Lower leg skin (tissue), 4 donors: ENCODE results near the gene ZNF644. TPM values are rescaled to one million over a fixed set of nuclear protein-coding genes. Genes with fewer than 3 reads are reported as not detected.

ENCODE experiments used
- DNase-seq, 2 donors: peaks; one replicate each; pipeline ENCODE4 v3.0.0-alpha.2; 2019; ENCODE audit warnings: low spot score in 2 of 2
- H3K4me3 ChIP-seq: fragments of 200-600 bp; sonication (generic); 2 replicates; pipeline ENCODE4 v1.5.1; 2017; ENCODE audit warnings: mild to moderate bottlenecking, low read depth; ENCODE audit not compliant: poor library complexity, severe bottlenecking
- POLR2A ChIP-seq, 2 donors: fragments of 450-650 bp; IDR thresholded peaks; one replicate each; pipeline ENCODE4 v1.6.1; 2016 to 2017; ENCODE audit warnings: antibody characterized with exemption in 2 of 2, mild to moderate bottlenecking in 1 of 2, moderate library complexity in 1 of 2
- WGBS, 2 donors: methylation state at CpG; one replicate each; pipeline ENCODE4 v1.1.5; 2018; 5-methylcytosine and 5-hydroxymethylcytosine counted together
- intact Hi-C: fragments of 100-400 bp; cut with DNase I; formaldehyde crosslinking; loops from one replicate; pipeline ENCODE4 v1.15.0; 2023; ENCODE audit warnings: low total_unique reads
- total RNA-seq, 4 donors: library from RNA; depleted of rRNA; stranded (reverse); fragments of >200 nt; gene quantifications; one replicate each; pipeline ENCODE4 v1.1.0, GENCODE V29; 2016
- TF ChIP-seq, protein P1 (sequence below), 3 donors: fragments of 450-650 bp; IDR thresholded peaks; one replicate each; pipeline ENCODE4 v1.5.1; 2016; ENCODE audit warnings: antibody characterized with exemption in 3 of 3, mild to moderate bottlenecking in 3 of 3, moderate library complexity in 2 of 3

The ZNF644 gene
- total RNA-seq, 4 donors from 2014 or later, result 28.0 to 57.1 (median 39.4) TPM

GRCh38 chr1:91038582-91038981 is 16.7 kb upstream of the ZNF644 start:
- intact Hi-C loops, result no loop called here
- no peak for DNase-seq
- H3K4me3 ChIP-seq, result no peak overlapping the region
- no peak for TF ChIP-seq POLR2A (IDR thresholded peaks at IDR 0.05)
- TF ChIP-seq, protein P1, sequence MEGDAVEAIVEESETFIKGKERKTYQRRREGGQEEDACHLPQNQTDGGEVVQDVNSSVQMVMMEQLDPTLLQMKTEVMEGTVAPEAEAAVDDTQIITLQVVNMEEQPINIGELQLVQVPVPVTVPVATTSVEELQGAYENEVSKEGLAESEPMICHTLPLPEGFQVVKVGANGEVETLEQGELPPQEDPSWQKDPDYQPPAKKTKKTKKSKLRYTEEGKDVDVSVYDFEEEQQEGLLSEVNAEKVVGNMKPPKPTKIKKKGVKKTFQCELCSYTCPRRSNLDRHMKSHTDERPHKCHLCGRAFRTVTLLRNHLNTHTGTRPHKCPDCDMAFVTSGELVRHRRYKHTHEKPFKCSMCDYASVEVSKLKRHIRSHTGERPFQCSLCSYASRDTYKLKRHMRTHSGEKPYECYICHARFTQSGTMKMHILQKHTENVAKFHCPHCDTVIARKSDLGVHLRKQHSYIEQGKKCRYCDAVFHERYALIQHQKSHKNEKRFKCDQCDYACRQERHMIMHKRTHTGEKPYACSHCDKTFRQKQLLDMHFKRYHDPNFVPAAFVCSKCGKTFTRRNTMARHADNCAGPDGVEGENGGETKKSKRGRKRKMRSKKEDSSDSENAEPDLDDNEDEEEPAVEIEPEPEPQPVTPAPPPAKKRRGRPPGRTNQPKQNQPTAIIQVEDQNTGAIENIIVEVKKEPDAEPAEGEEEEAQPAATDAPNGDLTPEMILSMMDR (IDR thresholded peaks at IDR 0.05), result no peak
- WGBS, 2 donors, result 94 to 96% methylated on average over 5 of the region's 5 CpGs

- no peak overlapping the region for H3K4me3 ChIP-seq
- 78 to 81% methylated on average over 4 of the region's 4 CpGs for WGBS, 2 donors
- TF ChIP-seq, protein P1 (IDR thresholded peaks at IDR 0.05), result no peak
- TF ChIP-seq POLR2A (IDR thresholded peaks at IDR 0.05), result no peak
- intact Hi-C loops, result no loop called here
- no peak for DNase-seq
Observed at GRCh38 chr1:91036894-91037829, 15.3 kb upstream of the ZNF644 start.

GRCh38 chr1:91032349-91032748 is 10.5 kb upstream of the ZNF644 start:
- no peak overlapping the region for H3K4me3 ChIP-seq
- TF ChIP-seq, protein P1 (IDR thresholded peaks at IDR 0.05), result no peak
- no peak for TF ChIP-seq POLR2A (IDR thresholded peaks at IDR 0.05)
- intact Hi-C loops, result no loop called here
- no peak for DNase-seq

DNA sequence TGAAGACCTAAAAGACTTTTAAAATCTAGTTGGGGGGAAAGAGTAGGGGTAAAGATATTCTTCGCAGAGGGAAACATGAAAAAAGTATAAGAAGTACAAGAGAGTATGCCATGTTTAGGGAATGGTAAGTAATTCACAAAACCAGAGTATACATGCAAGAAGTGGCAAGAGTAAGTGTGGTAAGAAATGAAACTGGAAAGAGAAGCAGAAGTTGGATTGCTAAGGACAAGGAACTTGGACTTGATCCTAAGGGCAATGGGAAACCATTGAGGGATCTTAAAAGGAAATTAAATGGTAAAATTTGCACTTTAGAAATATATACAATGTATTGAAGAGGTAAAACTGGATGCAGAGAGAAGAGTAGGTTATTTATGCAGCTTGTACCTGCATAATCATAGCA is 9.2 kb upstream of the ZNF644 start:
- no peak for TF ChIP-seq POLR2A (IDR thresholded peaks at IDR 0.05)
- TF ChIP-seq, protein P1 (IDR thresholded peaks at IDR 0.05), result no peak
- WGBS, 2 donors, result 90 to 92% methylated on average over 1 of the region's 1 CpG
- DNase-seq, result no peak
- H3K4me3 ChIP-seq, result no peak overlapping the region
- intact Hi-C loops, result no loop called here

- no peak overlapping the region for H3K4me3 ChIP-seq
- 55 to 90% methylated on average over 1 of the region's 1 CpG for WGBS, 2 donors
- no peak for DNase-seq
- intact Hi-C loops, result no loop called here
- no peak for TF ChIP-seq POLR2A (IDR thresholded peaks at IDR 0.05)
- TF ChIP-seq, protein P1 (IDR thresholded peaks at IDR 0.05), result no peak
Observed at GRCh38 chr1:91026777-91027176, 4.9 kb upstream of the ZNF644 start.
